ENCODE results near the gene TNFRSF1B.

Gene TNFRSF1B

GRCh38 chr1:12165342-12165741 is 1.4 kb upstream of the TNFRSF1B start:
- DNase-seq (no peak), ATAC-seq (ENCODE audit: insufficient read depth, low read depth) (no peak)
- Histone ChIP-seq H4K20me1 (ENCODE audit: insufficient read depth, low read length) (peaks cover 33% of the 10 kb centered on the region), H3K4me3 (ENCODE audit: low read depth in 1 of 2, low read length in 2 of 2) (no peak overlapping the region), H3K27ac (ENCODE audit: low read length) (no peak overlapping the region), H3K36me3 (ENCODE audit: insufficient read depth, low read length) (no peaks in the 10 kb centered on the region), H3K4me1 (ENCODE audit: insufficient read depth, low read length) (peaks cover 28% of the 10 kb centered on the region), H3K9me3 (ENCODE audit: insufficient read depth, low read length, severe bottlenecking) (no peaks in the 10 kb centered on the region), H3K4me2 (ENCODE audit: insufficient read depth, low read length) (no peak overlapping the region), H3K79me2 (ENCODE audit: insufficient read depth, low read length) (no peaks in the 10 kb centered on the region), H2AFZ (ENCODE audit: low read depth, low read length) (no peak overlapping the region; the same call in 1 of the 2 replicates), H3K9ac (ENCODE audit: low read depth, low read length) (no peak overlapping the region), H3K27me3 (ENCODE audit: insufficient read depth, low read length, poor library complexity) (peaks cover 62% of the 10 kb centered on the region)
- TF ChIP-seq EZH2 (IDR thresholded peaks at IDR 0.05; ENCODE audit: borderline replicate concordance, low read depth, low read length, severe bottlenecking) (no peak), CTCF (IDR thresholded peaks at IDR 0.05; ENCODE audit: borderline replicate concordance, extremely low read depth, low read length, poor library complexity, severe bottlenecking) (no peak)

GRCh38 chr1:12167493-12168429 is 970 bp downstream of the TNFRSF1B start:
- Histone ChIP-seq H3K79me2 (ENCODE audit: insufficient read depth, low read length) (no peaks in the 10 kb centered on the region), H3K36me3 (ENCODE audit: insufficient read depth, low read length) (no peaks in the 10 kb centered on the region), H3K27ac (ENCODE audit: low read length) (no peak overlapping the region), H3K9me3 (ENCODE audit: insufficient read depth, low read length, severe bottlenecking) (no peaks in the 10 kb centered on the region), H3K9ac (ENCODE audit: low read depth, low read length) (no peak overlapping the region; the same call in 1 of the 2 replicates), H3K4me3 (ENCODE audit: low read depth in 1 of 2, low read length in 2 of 2) (no peak overlapping the region; a peak in 1 of 4 replicates), H3K27me3 (ENCODE audit: insufficient read depth, low read length, poor library complexity) (peaks cover 62% of the 10 kb centered on the region), H4K20me1 (ENCODE audit: insufficient read depth, low read length) (peaks cover 21% of the 10 kb centered on the region), H3K4me1 (ENCODE audit: insufficient read depth, low read length) (peaks cover 15% of the 10 kb centered on the region), H3K4me2 (ENCODE audit: insufficient read depth, low read length) (peak overlapping the region; percentile 64), H2AFZ (ENCODE audit: low read depth, low read length) (no peak overlapping the region)
- ATAC-seq (ENCODE audit: insufficient read depth, low read depth) (peak; percentile 50), DNase-seq (no peak)
- TF ChIP-seq EZH2 (IDR thresholded peaks at IDR 0.05; ENCODE audit: borderline replicate concordance, low read depth, low read length, severe bottlenecking), result peak; percentile 70
- no peak for TF ChIP-seq CTCF (IDR thresholded peaks at IDR 0.05; ENCODE audit: borderline replicate concordance, extremely low read depth, low read length, poor library complexity, severe bottlenecking)

- H3K27me3 ChIP-seq (ENCODE audit: insufficient read depth, low read length, poor library complexity), result peaks cover 62% of the 10 kb centered on the region
- no peaks in the 10 kb centered on the region for H3K36me3 ChIP-seq (ENCODE audit: insufficient read depth, low read length)
- H2AFZ ChIP-seq (ENCODE audit: low read depth, low read length), result no peak overlapping the region
- no peak for TF ChIP-seq CTCF (IDR thresholded peaks at IDR 0.05; ENCODE audit: borderline replicate concordance, extremely low read depth, low read length, poor library complexity, severe bottlenecking)
- TF ChIP-seq EZH2 (IDR thresholded peaks at IDR 0.05; ENCODE audit: borderline replicate concordance, low read depth, low read length, severe bottlenecking), result no peak
- ATAC-seq (ENCODE audit: insufficient read depth, low read depth), result no peak
- DNase-seq, result no peak
- no peak overlapping the region for H3K27ac ChIP-seq (ENCODE audit: low read length)
- no peaks in the 10 kb centered on the region for H3K79me2 ChIP-seq (ENCODE audit: insufficient read depth, low read length)
- peaks cover 20% of the 10 kb centered on the region for H4K20me1 ChIP-seq (ENCODE audit: insufficient read depth, low read length)
- H3K4me1 ChIP-seq (ENCODE audit: insufficient read depth, low read length), result peaks cover 13% of the 10 kb centered on the region
- no peak overlapping the region for H3K4me2 ChIP-seq (ENCODE audit: insufficient read depth, low read length)
- no peak overlapping the region for H3K9ac ChIP-seq (ENCODE audit: low read depth, low read length)
- H3K4me3 ChIP-seq (ENCODE audit: low read depth in 1 of 2, low read length in 2 of 2), result no peak overlapping the region
- H3K9me3 ChIP-seq (ENCODE audit: insufficient read depth, low read length, severe bottlenecking), result no peaks in the 10 kb centered on the region
Observed at GRCh38 chr1:12168451-12169160, 1.8 kb downstream of the TNFRSF1B start.

Data from DND-41 (cell line).